Activated gamma-delta T cell treated with anti-CD3 and anti-CD28 coated beads, Interleukin-2, amount 50 U/mL, for 16 hours (primary cell): Measurements from ENCODE around the gene GAGE1.
"Not testable (repeated sequence)": the region's sequence is repeated elsewhere in the genome, so short reads cannot be mapped to it uniquely, and the experiment has no call there.

ENCODE experiments used
- DNase-seq: peaks from one replicate; pipeline ENCODE4 v3.0.0-alpha.2; 2020; ENCODE audit warnings: low read depth

GAGE1 gene, protein sequence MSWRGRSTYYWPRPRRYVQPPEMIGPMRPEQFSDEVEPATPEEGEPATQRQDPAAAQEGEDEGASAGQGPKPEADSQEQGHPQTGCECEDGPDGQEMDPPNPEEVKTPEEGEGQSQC

DNA sequence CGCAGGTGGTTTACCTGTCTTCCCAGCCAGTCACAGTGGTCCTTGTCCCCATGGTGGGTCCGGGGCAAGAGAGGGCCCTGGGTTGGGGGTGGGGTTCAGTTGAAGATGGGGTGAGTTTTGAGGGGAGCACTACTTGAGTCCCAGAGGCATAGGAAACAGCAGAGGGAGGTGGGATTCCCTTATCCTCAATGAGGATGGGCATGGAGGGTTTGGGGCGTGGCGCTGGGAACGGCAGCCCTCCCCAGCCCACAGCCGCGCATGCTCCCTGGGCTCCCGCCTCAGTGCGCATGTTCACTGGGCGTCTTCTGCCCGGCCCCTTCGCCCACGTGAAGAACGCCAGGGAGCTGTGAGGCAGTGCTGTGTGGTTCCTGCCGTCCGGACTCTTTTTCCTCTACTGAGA, at the start of gene GAGE1:
GAGE1 (plus strand) TSS at position 301 of the 400 bp plus-strand sequence. CDS start 1,155 bp downstream, outside the sequence.
- not testable (repeated sequence) for DNase-seq

DNA sequence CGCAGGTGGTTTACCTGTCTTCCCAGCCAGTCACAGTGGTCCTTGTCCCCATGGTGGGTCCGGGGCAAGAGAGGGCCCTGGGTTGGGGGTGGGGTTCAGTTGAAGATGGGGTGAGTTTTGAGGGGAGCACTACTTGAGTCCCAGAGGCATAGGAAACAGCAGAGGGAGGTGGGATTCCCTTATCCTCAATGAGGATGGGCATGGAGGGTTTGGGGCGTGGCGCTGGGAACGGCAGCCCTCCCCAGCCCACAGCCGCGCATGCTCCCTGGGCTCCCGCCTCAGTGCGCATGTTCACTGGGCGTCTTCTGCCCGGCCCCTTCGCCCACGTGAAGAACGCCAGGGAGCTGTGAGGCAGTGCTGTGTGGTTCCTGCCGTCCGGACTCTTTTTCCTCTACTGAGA, 47.8 kb upstream of the GAGE1 start, which contains the start of gene GAGE12E:
GAGE12E (plus strand) TSS at position 301 of the 400 bp plus-strand sequence. CDS start 1,155 bp downstream, outside the sequence.
- DNase-seq = not testable (repeated sequence)

DNA sequence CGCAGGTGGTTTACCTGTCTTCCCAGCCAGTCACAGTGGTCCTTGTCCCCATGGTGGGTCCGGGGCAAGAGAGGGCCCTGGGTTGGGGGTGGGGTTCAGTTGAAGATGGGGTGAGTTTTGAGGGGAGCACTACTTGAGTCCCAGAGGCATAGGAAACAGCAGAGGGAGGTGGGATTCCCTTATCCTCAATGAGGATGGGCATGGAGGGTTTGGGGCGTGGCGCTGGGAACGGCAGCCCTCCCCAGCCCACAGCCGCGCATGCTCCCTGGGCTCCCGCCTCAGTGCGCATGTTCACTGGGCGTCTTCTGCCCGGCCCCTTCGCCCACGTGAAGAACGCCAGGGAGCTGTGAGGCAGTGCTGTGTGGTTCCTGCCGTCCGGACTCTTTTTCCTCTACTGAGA, 38.3 kb upstream of the GAGE1 start, which contains the start of gene GAGE12F:
GAGE12F (plus strand) TSS at position 301 of the 400 bp plus-strand sequence. CDS start 1,155 bp downstream, outside the sequence.
- DNase-seq = not testable (repeated sequence)

DNA sequence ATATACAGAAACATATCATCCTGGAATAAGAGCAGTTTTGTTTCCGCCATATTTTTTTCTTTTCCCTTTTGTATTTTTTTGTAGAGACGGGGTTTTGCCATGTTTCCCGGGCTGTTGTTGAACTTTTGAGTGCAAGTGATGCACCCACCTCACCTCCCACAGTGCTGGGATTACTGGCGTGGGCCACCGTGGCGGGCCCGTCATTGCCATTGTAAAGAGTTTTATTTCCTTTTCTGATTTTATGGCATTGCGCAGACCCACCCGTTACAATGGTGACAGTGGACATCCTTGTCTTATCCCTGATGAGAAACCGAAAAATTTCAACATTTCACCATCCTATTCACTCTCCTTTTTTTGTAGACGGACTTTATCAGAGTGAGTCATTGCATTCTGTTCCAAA, 30.1 kb upstream of the GAGE1 start:
- not testable (repeated sequence) for DNase-seq

DNA sequence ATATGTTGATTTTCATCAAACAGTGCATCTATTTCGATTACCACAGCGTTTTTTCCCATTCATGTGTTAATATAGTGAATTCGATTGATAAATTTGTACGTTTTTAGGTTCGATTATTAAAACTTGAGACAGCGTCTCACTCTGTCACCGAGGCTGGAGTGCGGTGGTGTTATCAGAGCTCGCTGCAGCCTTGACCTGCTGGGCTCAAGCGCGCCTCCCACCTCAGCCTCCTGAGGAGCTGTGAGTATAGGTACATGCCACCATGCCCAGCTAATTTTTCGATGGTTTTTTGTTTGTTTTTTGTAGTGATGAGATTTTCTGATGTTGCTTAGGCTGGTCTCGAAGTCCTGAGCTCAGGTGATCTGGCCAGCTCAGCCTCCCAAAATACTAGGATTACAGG, 29.7 kb upstream of the GAGE1 start:
- DNase-seq = not testable (repeated sequence)

DNA sequence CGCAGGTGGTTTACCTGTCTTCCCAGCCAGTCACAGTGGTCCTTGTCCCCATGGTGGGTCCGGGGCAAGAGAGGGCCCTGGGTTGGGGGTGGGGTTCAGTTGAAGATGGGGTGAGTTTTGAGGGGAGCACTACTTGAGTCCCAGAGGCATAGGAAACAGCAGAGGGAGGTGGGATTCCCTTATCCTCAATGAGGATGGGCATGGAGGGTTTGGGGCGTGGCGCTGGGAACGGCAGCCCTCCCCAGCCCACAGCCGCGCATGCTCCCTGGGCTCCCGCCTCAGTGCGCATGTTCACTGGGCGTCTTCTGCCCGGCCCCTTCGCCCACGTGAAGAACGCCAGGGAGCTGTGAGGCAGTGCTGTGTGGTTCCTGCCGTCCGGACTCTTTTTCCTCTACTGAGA, 28.7 kb upstream of the GAGE1 start, which contains the start of gene GAGE12G:
GAGE12G (plus strand) TSS at position 301 of the 400 bp plus-strand sequence. CDS start 1,155 bp downstream, outside the sequence.
- not testable (repeated sequence) for DNase-seq

DNA sequence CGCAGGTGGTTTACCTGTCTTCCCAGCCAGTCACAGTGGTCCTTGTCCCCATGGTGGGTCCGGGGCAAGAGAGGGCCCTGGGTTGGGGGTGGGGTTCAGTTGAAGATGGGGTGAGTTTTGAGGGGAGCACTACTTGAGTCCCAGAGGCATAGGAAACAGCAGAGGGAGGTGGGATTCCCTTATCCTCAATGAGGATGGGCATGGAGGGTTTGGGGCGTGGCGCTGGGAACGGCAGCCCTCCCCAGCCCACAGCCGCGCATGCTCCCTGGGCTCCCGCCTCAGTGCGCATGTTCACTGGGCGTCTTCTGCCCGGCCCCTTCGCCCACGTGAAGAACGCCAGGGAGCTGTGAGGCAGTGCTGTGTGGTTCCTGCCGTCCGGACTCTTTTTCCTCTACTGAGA, 19.2 kb upstream of the GAGE1 start, which contains the start of gene GAGE12H:
GAGE12H (plus strand) TSS at position 301 of the 400 bp plus-strand sequence. CDS start 1,155 bp downstream, outside the sequence.
- not testable (repeated sequence) for DNase-seq

DNA sequence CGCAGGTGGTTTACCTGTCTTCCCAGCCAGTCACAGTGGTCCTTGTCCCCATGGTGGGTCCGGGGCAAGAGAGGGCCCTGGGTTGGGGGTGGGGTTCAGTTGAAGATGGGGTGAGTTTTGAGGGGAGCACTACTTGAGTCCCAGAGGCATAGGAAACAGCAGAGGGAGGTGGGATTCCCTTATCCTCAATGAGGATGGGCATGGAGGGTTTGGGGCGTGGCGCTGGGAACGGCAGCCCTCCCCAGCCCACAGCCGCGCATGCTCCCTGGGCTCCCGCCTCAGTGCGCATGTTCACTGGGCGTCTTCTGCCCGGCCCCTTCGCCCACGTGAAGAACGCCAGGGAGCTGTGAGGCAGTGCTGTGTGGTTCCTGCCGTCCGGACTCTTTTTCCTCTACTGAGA, 9.6 kb upstream of the GAGE1 start, which contains the start of gene GAGE2A:
GAGE2A (plus strand) TSS at position 301 of the 400 bp plus-strand sequence. CDS start 1,155 bp downstream, outside the sequence.
- DNase-seq = not testable (repeated sequence)

DNA sequence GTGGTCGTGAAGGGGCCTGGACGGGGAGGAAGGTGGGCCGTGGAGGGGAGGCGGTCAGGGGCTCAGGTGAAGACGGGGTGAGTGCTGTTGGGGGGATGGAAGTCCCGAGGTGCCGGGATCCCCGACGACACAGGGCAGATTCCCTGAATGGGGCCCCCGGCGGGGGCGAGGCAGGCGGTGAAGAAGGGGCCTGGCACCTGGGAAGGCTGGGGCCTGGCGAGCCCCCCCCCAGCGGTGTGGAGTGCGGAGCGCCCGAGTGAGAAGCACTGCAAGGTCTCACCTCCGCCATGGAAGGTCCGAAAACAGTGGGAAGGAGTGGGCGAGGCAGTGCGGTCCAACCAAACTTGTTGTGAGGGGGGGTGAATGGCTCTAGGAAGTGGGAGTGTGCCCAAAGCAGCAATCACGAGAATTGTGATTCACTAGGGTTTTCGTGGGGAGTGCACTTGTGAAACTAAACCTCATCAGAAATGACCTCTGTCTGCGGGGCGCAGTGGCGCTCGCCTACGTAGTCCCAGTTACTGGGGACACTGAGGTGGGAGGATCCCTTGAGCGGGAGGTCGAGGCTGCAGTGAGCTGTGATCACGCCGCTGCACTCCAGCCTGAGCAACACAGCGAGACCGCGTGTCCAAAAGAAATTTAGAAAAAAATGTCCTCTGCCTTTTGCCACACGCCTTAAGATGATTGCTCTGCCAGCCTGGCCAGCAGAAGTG, 8.9 kb upstream of the GAGE1 start:
- not testable (repeated sequence) for DNase-seq

DNA sequence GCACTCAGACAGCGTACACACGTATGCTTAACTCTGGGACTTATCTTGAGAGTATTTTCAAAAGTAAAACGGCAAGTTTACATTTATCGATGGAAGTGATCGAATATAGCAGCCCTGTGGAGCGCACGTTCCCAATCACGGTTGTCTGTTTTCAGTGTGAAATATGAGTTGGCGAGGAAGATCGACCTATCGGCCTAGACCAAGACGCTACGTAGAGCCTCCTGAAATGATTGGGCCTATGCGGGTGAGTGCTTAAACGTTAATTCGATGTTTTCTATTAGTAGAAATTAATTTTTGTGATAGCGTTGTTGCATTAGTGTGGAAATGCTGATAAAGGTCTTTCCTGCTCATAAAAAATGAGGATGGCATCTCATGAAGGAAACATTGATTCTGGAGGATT, 8.3 kb upstream of the GAGE1 start:
- DNase-seq = not testable (repeated sequence)

DNA sequence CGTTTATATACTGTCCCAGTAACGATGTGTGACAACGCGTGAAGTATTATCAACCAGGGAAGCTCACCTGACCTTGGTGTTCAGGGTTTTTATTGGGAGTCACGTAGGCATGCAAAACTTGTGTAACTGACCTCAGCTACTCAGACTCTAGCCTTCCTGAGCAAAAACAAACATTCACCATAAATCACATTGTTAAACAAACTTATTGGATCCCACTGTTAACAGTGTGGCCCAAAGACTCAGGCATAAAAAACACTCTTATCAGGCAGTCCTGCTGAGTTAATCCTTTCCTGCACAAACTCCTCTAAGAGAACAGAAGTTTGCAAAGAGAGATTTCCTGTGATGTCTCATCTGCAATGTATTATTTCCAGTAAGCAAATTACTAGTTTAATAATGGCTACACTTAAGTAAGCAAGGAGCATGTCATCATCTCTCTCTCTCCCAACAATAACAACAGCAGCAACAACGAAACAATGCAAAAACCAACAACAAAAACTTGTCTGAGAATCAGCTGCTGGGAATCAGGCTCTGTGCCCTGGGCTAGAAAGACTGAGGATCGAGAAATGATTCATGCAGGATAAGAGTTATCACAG, 12.0 kb downstream of the GAGE1 start:
- no peak for DNase-seq

DNA sequence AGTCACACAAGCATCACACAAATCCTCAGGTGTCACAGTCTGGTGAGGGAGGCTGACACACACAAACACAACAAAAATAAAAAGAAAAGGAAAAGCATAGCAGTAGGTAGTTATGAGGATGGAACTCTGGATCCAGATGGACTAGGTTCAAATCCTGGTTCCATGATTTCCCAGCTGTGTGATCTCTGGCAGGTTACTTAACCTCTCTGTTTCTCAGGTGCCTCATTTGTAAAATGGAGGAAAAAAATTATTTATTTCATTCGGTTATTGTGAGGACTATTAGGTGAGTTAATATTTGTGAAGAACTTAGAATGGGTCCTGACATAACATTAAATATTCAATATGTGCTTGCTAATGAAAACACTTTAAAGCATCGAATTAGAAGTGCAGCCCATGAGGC, 19.8 kb downstream of the GAGE1 start:
- no peak for DNase-seq

DNA sequence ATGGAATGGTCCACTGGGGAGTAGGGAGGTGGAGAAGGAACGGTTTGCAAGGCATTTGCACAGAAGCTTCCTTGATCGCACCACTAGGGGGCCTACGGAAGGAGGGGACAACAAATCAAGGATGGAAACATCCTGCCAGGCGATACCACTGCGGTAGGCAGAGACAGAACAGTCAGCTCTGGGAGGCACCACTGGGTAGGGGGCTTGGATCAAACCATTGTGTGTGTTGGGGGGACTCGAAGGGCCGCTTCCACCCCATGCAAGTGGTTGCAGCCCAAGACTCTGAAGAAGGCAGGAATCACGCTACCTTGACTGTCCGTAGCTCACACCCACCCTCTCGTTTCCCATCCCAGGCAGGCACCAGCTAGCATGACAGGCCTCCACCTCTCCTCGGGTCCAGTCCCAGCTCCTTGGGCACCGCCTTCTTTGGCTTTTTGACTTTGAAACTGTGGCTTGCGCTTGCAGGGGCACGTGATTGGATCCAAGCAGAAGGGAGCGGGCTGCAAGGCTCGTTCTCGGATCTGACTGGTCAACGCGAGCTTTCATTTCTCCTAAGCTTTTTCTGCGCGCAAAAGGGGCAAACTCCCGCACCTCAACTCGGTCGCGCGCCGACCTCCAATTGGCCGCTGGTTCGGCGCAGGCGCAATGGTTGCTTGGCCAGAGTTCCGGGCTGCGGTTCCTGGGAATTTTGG, 28.4 kb downstream of the GAGE1 start:
- DNase-seq = no peak

DNA sequence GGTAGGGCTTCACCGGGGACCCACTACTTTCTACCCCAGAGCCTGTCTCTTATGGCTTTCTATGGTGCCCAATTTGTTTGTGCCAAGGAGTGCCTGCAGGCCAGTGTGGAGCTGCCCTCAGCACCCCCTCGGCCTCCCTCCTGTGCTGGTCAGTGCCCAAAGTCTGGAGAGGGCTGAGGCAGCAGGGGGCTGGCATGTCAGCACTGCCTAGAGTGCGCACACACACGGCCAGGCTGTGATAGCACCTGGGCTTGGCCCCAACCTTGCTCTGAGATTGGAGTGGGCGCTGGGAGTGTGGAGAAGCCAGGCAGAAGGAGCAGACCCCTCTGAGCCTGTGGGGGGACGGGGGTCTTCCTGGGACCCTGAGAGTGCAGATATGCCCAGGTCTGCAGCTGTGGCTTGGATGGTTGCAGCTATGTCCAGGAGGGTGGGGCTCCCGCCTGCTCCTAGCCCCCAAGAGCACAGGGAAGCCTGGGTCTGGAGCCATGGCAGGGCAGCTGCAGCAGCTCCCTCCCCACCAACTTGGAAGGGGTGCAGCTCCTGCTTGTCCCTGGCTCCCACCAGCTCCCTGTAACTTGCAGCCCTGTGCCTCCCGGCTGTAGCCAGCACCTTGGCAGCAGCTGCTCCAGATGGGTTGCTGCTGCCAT, 46.3 kb downstream of the GAGE1 start:
- DNase-seq = no peak

DNA sequence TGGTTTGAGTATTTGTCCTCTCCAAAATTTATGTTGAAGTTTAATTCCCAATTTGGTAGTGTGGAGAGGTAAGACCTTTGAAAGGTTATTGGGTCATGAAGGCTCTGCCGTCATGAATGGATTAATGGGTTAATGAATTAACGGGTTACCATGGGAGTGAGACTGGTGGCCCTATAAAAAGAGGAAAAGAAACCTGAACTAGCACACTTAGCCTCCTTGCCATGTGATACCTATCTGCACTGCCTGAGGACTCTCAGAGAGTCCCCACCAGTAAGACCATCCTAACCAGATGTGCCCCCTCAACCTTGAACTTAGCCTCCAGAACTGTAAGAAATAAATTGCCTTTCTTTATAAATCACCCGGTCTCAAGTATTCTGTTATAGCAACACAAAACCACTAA, 57.7 kb downstream of the GAGE1 start:
- no peak for DNase-seq
